CD14-positive monocyte (primary cell): ENCODE measurements around the gene CRYBG1. TPM values are rescaled to one million over a fixed set of nuclear protein-coding genes. Genes with fewer than 3 reads are reported as not detected.
A peak's percentile ranks its signal among the peaks of the same experiment; 100 is the strongest.

Experiments
- DNase-seq, 3 donors: peaks; one replicate each; pipeline ENCODE4 v3.0.0-alpha.2; 2011 to 2022
- H2AFZ ChIP-seq: 2 replicates; pipeline ENCODE4 v1.6.0; 2012; ENCODE audit warnings: mild to moderate bottlenecking, low read depth, low read length, inconsistent platforms; ENCODE audit not compliant: insufficient read depth, poor library complexity, severe bottlenecking
- H3K27ac ChIP-seq, 2 donors: 1 replicate in 1 of 2; 2 replicates in 1 of 2; pipeline ENCODE4 v1.5.1; 2012 to 2013; ENCODE audit warnings: low read length in 2 of 2, control low read depth in 1 of 2, inconsistent platforms in 1 of 2, low read depth in 1 of 2, mild to moderate bottlenecking in 1 of 2
- H3K27me3 ChIP-seq, 2 donors: one replicate each; pipeline versions ENCODE4 v1.6.0 to v1.6.1; 2011 to 2013; ENCODE audit warnings: low read length in 2 of 2; ENCODE audit not compliant: control insufficient read depth in 2 of 2, insufficient read depth in 2 of 2
- H3K36me3 ChIP-seq, 2 donors: replicated peaks in 1 of 2; 1 replicate in 1 of 2; 2 replicates in 1 of 2; pipeline versions ENCODE4 v1.5.1 to v1.6.1; 2012 to 2013; ENCODE audit warnings: low read length in 2 of 2, control low read depth in 1 of 2, inconsistent platforms in 1 of 2, mild to moderate bottlenecking in 1 of 2; ENCODE audit not compliant: insufficient read depth in 2 of 2, control insufficient read depth in 1 of 2
- H3K4me1 ChIP-seq, 2 donors: 1 replicate in 1 of 2; 2 replicates in 1 of 2; pipeline versions ENCODE4 v1.5.1 to v1.6.1; 2012 to 2013; ENCODE audit warnings: low read length in 2 of 2, control low read depth in 1 of 2, inconsistent platforms in 1 of 2, mild to moderate bottlenecking in 1 of 2, moderate library complexity in 1 of 2; ENCODE audit not compliant: insufficient read depth in 2 of 2, control insufficient read depth in 1 of 2
- H3K4me2 ChIP-seq: replicated peaks from 2 replicates; pipeline ENCODE3; 2012; ENCODE audit warnings: low read length, moderate library complexity, mild to moderate bottlenecking; ENCODE audit not compliant: poor library complexity, severe bottlenecking; ENCODE audit errors: extremely low read depth
- H3K4me3 ChIP-seq, 3 experiments: fragments of 200-600 bp in 1 of 3; sonication (generic) in 1 of 3; replicated peaks in 1 of 3; 1 replicate in 2 of 3; 2 replicates in 1 of 3; pipeline ENCODE4 v1.5.1; 2011 to 2013; ENCODE audit warnings: low read length in 3 of 3, mild to moderate bottlenecking in 3 of 3, control low read depth in 2 of 3, low read depth in 2 of 3, inconsistent platforms in 1 of 3, moderate library complexity in 1 of 3
- H3K79me2 ChIP-seq: 2 replicates; pipeline ENCODE4 v1.6.0; 2012; ENCODE audit warnings: mild to moderate bottlenecking, control low read depth, inconsistent platforms, low read length, moderate library complexity; ENCODE audit not compliant: insufficient read depth
- H3K9ac ChIP-seq: 2 replicates; pipeline ENCODE4 v1.6.0; 2017; ENCODE audit warnings: low read length, mild to moderate bottlenecking; ENCODE audit not compliant: insufficient read depth, poor library complexity, severe bottlenecking
- H3K9me3 ChIP-seq, 2 donors: replicated peaks in 1 of 2; 1 replicate in 1 of 2; 2 replicates in 1 of 2; pipeline versions ENCODE4 v1.5.1 to v1.6.1; 2012 to 2013; ENCODE audit warnings: low read length in 2 of 2, control low read depth in 1 of 2; ENCODE audit not compliant: control insufficient read depth in 1 of 2, insufficient read depth in 1 of 2
- H4K20me1 ChIP-seq: 2 replicates; pipeline ENCODE4 v1.6.0; 2012; ENCODE audit warnings: mild to moderate bottlenecking, low read length, control low read depth, moderate library complexity; ENCODE audit not compliant: insufficient read depth
- H3K27ac Mint-ChIP-seq, 7 donors: one replicate each; pipeline ENCODE4 v1.8.0; 2020; ENCODE audit warnings: mild to moderate bottlenecking in 7 of 7, mixed read lengths in 7 of 7, moderate library complexity in 6 of 7, inconsistent platforms in 2 of 7
- H3K27me3 Mint-ChIP-seq, 3 donors: one replicate each; pipeline ENCODE4 v1.8.0; 2021 to 2022; ENCODE audit warnings: low read depth in 3 of 3, mild to moderate bottlenecking in 3 of 3, mixed read lengths in 3 of 3, moderate library complexity in 3 of 3, inconsistent platforms in 1 of 3
- H3K36me3 Mint-ChIP-seq, 2 donors: one replicate each; pipeline ENCODE4 v1.8.0; 2020; ENCODE audit warnings: mixed read lengths in 2 of 2, inconsistent platforms in 1 of 2, mild to moderate bottlenecking in 1 of 2
- H3K4me1 Mint-ChIP-seq: one replicate; pipeline ENCODE4 v1.8.0; 2020; ENCODE audit warnings: mild to moderate bottlenecking, mixed read lengths
- H3K4me3 Mint-ChIP-seq, 2 donors: one replicate each; pipeline ENCODE4 v1.8.0; 2020; ENCODE audit warnings: mild to moderate bottlenecking in 2 of 2, mixed read lengths in 2 of 2, moderate library complexity in 1 of 2
- H3K9me3 Mint-ChIP-seq, 7 donors: one replicate each; pipeline ENCODE4 v1.8.0; 2020 to 2022; ENCODE audit warnings: mixed read lengths in 7 of 7, mild to moderate bottlenecking in 6 of 7, moderate library complexity in 6 of 7, inconsistent platforms in 2 of 7
- WGBS: methylation state at CpG from one replicate; pipeline ENCODE4 v1.1.5; 2013; ENCODE audit warnings: missing lambda C conversion rate; ENCODE audit not compliant: insufficient coverage; 5-methylcytosine and 5-hydroxymethylcytosine counted together
- intact Hi-C, 2 donors: fragments of 100-400 bp; cut with micrococcal nuclease; formaldehyde crosslinking; loops; one replicate each; pipeline versions ENCODE4 v1.15.0 to v1.15.1; 2023
- polyA plus RNA-seq, 3 donors: library from polyadenylated mRNA; depleted of rRNA in 1 of 3; unstranded in 2 of 3; stranded (reverse) in 1 of 3; fragments of 300-500 nt in 2 of 3; fragments of >200 nt in 1 of 3; fragmentation: Illumina TruSeq in 2 of 3; gene quantifications; 1 replicate in 2 of 3; 2 replicates in 1 of 3; pipeline ENCODE4 v1.2.3, GENCODE V29; 2012 to 2021
- TF ChIP-seq, protein P1 (sequence below): fragments of 200-600 bp; IDR thresholded peaks from one replicate; pipeline ENCODE4 v1.8.0; 2022; ENCODE audit warnings: antibody characterized with exemption, mild to moderate bottlenecking

The CRYBG1 gene
- polyA plus RNA-seq, 3 donors = 7.9 to 11.9 (median 11.1) TPM

DNA sequence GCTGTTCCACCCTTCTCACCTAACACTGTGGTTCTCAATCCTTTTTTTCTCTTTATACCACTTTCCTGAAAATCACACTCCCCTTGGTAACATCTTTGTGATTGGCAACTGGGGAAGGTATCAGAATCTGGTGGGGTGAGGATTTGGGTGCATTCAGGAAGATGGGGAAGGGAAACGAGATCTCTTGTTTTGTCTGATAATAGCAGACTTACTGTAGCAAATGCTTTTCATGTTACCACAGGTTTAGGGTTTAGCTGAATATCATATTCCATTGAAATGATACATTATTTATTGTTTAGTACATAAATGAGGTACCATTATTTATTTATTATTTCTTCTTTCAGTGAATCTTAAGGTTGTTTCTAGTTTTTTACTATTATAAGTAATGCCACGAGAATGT, 168.0 kb downstream of the CRYBG1 start:
- H3K9ac ChIP-seq = no peak overlapping the region
- intact Hi-C loops = no loop called here
- WGBS = no CpG with 5 or more reads among the region's 2 CpGs
- DNase-seq = no peak
- TF ChIP-seq, protein P1, sequence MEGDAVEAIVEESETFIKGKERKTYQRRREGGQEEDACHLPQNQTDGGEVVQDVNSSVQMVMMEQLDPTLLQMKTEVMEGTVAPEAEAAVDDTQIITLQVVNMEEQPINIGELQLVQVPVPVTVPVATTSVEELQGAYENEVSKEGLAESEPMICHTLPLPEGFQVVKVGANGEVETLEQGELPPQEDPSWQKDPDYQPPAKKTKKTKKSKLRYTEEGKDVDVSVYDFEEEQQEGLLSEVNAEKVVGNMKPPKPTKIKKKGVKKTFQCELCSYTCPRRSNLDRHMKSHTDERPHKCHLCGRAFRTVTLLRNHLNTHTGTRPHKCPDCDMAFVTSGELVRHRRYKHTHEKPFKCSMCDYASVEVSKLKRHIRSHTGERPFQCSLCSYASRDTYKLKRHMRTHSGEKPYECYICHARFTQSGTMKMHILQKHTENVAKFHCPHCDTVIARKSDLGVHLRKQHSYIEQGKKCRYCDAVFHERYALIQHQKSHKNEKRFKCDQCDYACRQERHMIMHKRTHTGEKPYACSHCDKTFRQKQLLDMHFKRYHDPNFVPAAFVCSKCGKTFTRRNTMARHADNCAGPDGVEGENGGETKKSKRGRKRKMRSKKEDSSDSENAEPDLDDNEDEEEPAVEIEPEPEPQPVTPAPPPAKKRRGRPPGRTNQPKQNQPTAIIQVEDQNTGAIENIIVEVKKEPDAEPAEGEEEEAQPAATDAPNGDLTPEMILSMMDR = no peak
- H3K4me3 ChIP-seq = no peak overlapping the region
- H4K20me1 ChIP-seq = no peaks in the 10 kb centered on the region
- H3K9me3 ChIP-seq = no peaks in the 10 kb centered on the region
- peak overlapping the region in 5 of 7 donors; percentile 0 to 75 (median 35) for H3K27ac Mint-ChIP-seq
- H3K4me1 Mint-ChIP-seq = peaks cover 44% of the 10 kb centered on the region
- peaks cover 0 to under 1% (median 0%) of the 10 kb centered on the region in 3 donors for H3K27me3 Mint-ChIP-seq
- H3K79me2 ChIP-seq = peaks cover 100% of the 10 kb centered on the region
- H3K4me3 Mint-ChIP-seq = no peak overlapping the region
- no peak overlapping the region for H3K4me2 ChIP-seq
- peaks cover 73 to 86% of the 10 kb centered on the region in 2 donors for H3K36me3 ChIP-seq
- H3K27me3 ChIP-seq = no peaks in the 10 kb centered on the region
- H3K9me3 Mint-ChIP-seq = no peaks in the 10 kb centered on the region
- peaks cover 26 to 41% of the 10 kb centered on the region in 2 donors for H3K4me1 ChIP-seq
- no peak overlapping the region for H2AFZ ChIP-seq
- peaks cover 65 to 78% of the 10 kb centered on the region in 2 donors for H3K36me3 Mint-ChIP-seq
- peak overlapping the region in 1 of 2 donors; percentile 44 for H3K27ac ChIP-seq

DNA sequence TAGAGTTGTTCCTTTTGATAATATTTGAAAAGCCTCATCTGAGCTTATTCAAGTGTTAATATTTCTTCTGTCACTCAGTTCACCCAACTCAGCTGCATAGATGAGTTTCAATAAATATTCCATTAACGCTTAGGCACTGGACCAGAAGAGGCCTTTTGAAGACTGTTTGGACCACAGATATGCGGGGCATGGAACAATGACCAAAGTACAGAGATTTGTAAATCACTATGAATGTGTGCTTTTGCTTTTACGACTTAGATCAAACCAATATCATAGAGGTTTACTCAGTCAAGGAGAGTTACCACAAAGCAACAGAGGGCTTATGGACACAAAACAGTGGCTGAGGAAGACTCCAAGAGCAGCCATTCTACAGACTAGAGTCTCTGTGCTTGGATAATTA, 168.9 kb downstream of the CRYBG1 start:
- Mint-ChIP-seq H3K27me3 (peaks cover 0 to 1% (median 0%) of the 10 kb centered on the region in 3 donors), H3K4me3 (no peak overlapping the region), H3K4me1 (peaks cover 43% of the 10 kb centered on the region), H3K36me3 (peaks cover 72 to 87% of the 10 kb centered on the region in 2 donors), H3K9me3 (no peaks in the 10 kb centered on the region), H3K27ac (peak overlapping the region in 1 of 7 donors; percentile 52)
- Histone ChIP-seq H3K4me1 (peaks cover 26 to 41% of the 10 kb centered on the region in 2 donors), H4K20me1 (no peaks in the 10 kb centered on the region), H3K4me2 (no peak overlapping the region), H3K9me3 (no peaks in the 10 kb centered on the region), H2AFZ (no peak overlapping the region), H3K4me3 (no peak overlapping the region), H3K27ac (peak overlapping the region in 1 of 2 donors; percentile 39), H3K27me3 (no peaks in the 10 kb centered on the region), H3K79me2 (peaks cover 100% of the 10 kb centered on the region), H3K36me3 (peaks cover 77 to 95% of the 10 kb centered on the region in 2 donors), H3K9ac (no peak overlapping the region)
- WGBS = no CpG with 5 or more reads among the region's 3 CpGs
- intact Hi-C loops = no loop called here
- TF ChIP-seq, protein P1 = no peak
- no peak for DNase-seq
